Esophagus muscularis mucosa (tissue), 4 donors: Measurements from ENCODE around the gene LRP5. TPM values are rescaled to one million over a fixed set of nuclear protein-coding genes. Genes with fewer than 3 reads are reported as not detected.

Experiments used
- DNase-seq: peaks from one replicate; pipeline ENCODE4 v3.0.0-alpha.2; 2017; ENCODE audit errors: extremely low spot score
- H3K27ac ChIP-seq, 4 donors: fragments of 200-600 bp; sonication (generic); replicated peaks in 1 of 4; 1 replicate in 3 of 4; 2 replicates in 1 of 4; pipeline ENCODE4 v1.5.1; 2016 to 2019; ENCODE audit warnings: mild to moderate bottlenecking in 1 of 4
- H3K27me3 ChIP-seq, 4 donors: fragments of 200-600 bp; sonication (generic); one replicate each; pipeline versions ENCODE4 v1.5.1 to v1.6.0; 2016 to 2019
- H3K36me3 ChIP-seq, 4 donors: fragments of 200-600 bp; sonication (generic); one replicate each; pipeline ENCODE4 v1.5.1; 2016 to 2019
- H3K4me1 ChIP-seq, 4 donors: fragments of 200-600 bp; sonication (generic); one replicate each; pipeline ENCODE4 v1.5.1; 2016 to 2019
- H3K4me3 ChIP-seq, 4 donors: fragments of 200-600 bp; sonication (generic); 1 replicate in 2 of 4; 2 replicates in 2 of 4; pipeline ENCODE4 v1.5.1; 2016 to 2019; ENCODE audit warnings: mild to moderate bottlenecking in 4 of 4, moderate library complexity in 1 of 4
- H3K9me3 ChIP-seq, 4 donors: fragments of 200-600 bp; sonication (generic); 1 replicate in 3 of 4; 2 replicates in 1 of 4; pipeline ENCODE4 v1.5.1; 2016 to 2019
- CTCF ChIP-seq, 3 experiments: fragments of 200-600 bp in 2 of 3; fragments of 450-650 bp in 1 of 3; sonication (generic) in 2 of 3; IDR thresholded peaks; one replicate each; pipeline ENCODE4 v1.5.1; 2017 to 2019; ENCODE audit warnings: antibody characterized with exemption in 3 of 3, mild to moderate bottlenecking in 2 of 3, moderate library complexity in 1 of 3
- EP300 ChIP-seq: sonication (generic); formaldehyde crosslinking; IDR thresholded peaks from one replicate; pipeline ENCODE4 v1.6.1; 2017; ENCODE audit warnings: antibody characterized with exemption
- POLR2A ChIP-seq: fragments of 450-650 bp; IDR thresholded peaks from one replicate; pipeline ENCODE4 v1.6.1; 2017; ENCODE audit warnings: antibody characterized with exemption, moderate library complexity, mild to moderate bottlenecking, low read depth
- POLR2AphosphoS5 ChIP-seq, 2 donors: sonication (generic); formaldehyde crosslinking; IDR thresholded peaks; one replicate each; pipeline ENCODE4 v1.6.1; 2017; ENCODE audit warnings: antibody characterized with exemption in 2 of 2
- WGBS: methylation state at CpG from one replicate; pipeline ENCODE4 v1.1.5; 2018; 5-methylcytosine and 5-hydroxymethylcytosine counted together
- intact Hi-C: fragments of 100-400 bp; cut with DNase I; formaldehyde crosslinking; loops from one replicate; pipeline ENCODE4 v1.15.1; 2023
- total RNA-seq, 4 donors: library from RNA; depleted of rRNA; stranded (reverse); fragments of >200 nt; gene quantifications; one replicate each; pipeline versions ENCODE4 v1.1.0 to v1.2.1, GENCODE V29; 2016

LRP5 gene
- total RNA-seq, 4 donors from 2014 or later: 34.0 to 78.4 (median 56.2) TPM

- no peaks in the 10 kb centered on the region for H3K9me3 ChIP-seq
- H3K4me1 ChIP-seq: no peaks in the 10 kb centered on the region
- intact Hi-C loops: no loop called here
- no peak overlapping the region for H3K4me3 ChIP-seq
- no peak for TF ChIP-seq EP300
- no peak for TF ChIP-seq CTCF (IDR thresholded peaks at IDR 0.05)
- TF ChIP-seq POLR2A: no peak
- TF ChIP-seq POLR2AphosphoS5 (IDR thresholded peaks at IDR 0.05): no peak
- 92% methylated on average over 2 of the region's 2 CpGs for WGBS
- no peaks in the 10 kb centered on the region for H3K36me3 ChIP-seq
- no peak for DNase-seq
- H3K27ac ChIP-seq: no peak overlapping the region
- H3K27me3 ChIP-seq: no peaks in the 10 kb centered on the region
These were observed 22.9 kb upstream of the LRP5 start for GRCh38 chr11:68289456-68289855.

GRCh38 chr11:68293708-68294107, 18.7 kb upstream of the LRP5 start:
- no peak for DNase-seq
- Histone ChIP-seq H3K36me3 (no peaks in the 10 kb centered on the region), H3K4me3 (no peak overlapping the region), H3K27me3 (no peaks in the 10 kb centered on the region), H3K27ac (no peak overlapping the region), H3K4me1 (peaks cover 13 to 20% (median 17%) of the 10 kb centered on the region in 4 donors), H3K9me3 (no peaks in the 10 kb centered on the region)
- 68% methylated on average over 2 of the region's 2 CpGs for WGBS
- TF ChIP-seq POLR2AphosphoS5 (IDR thresholded peaks at IDR 0.05) (no peak), POLR2A (no peak), EP300 (no peak), CTCF (IDR thresholded peaks at IDR 0.05) (no peak)
- intact Hi-C loops: no loop called here

GRCh38 chr11:68295271-68295670, 17.1 kb upstream of the LRP5 start:
- intact Hi-C loops: loop anchor here (5.0 kb wide), 1 partner anchor 87 kb away; no protein-coding TSS in a partner anchor
- DNase-seq: no peak
- Histone ChIP-seq H3K4me1 (peaks cover 16 to 20% (median 17%) of the 10 kb centered on the region in 4 donors), H3K9me3 (no peaks in the 10 kb centered on the region), H3K4me3 (no peak overlapping the region), H3K36me3 (no peaks in the 10 kb centered on the region), H3K27ac (no peak overlapping the region), H3K27me3 (no peaks in the 10 kb centered on the region)
- WGBS: 94% methylated on average over 1 of the region's 1 CpG
- no peak for TF ChIP-seq EP300
- TF ChIP-seq POLR2A: no peak
- no peak for TF ChIP-seq CTCF (IDR thresholded peaks at IDR 0.05)
- no peak for TF ChIP-seq POLR2AphosphoS5 (IDR thresholded peaks at IDR 0.05)

GRCh38 chr11:68295940-68296339, 16.5 kb upstream of the LRP5 start:
- Histone ChIP-seq H3K4me3 (no peak overlapping the region), H3K36me3 (no peaks in the 10 kb centered on the region), H3K27ac (no peak overlapping the region), H3K27me3 (no peaks in the 10 kb centered on the region), H3K4me1 (peaks cover 16 to 20% (median 17%) of the 10 kb centered on the region in 4 donors), H3K9me3 (no peaks in the 10 kb centered on the region)
- TF ChIP-seq EP300: no peak
- 85% methylated on average over 5 of the region's 5 CpGs for WGBS
- no peak for DNase-seq
- intact Hi-C loops: loop anchor here (5.0 kb wide), 1 partner anchor 86 kb away; no protein-coding TSS in a partner anchor

GRCh38 chr11:68296344-68297051, 15.9 kb upstream of the LRP5 start:
- H3K27me3 ChIP-seq: no peaks in the 10 kb centered on the region
- H3K36me3 ChIP-seq: no peaks in the 10 kb centered on the region
- WGBS: 89% methylated on average over 14 of the region's 15 CpGs
- no peaks in the 10 kb centered on the region for H3K9me3 ChIP-seq
- intact Hi-C loops: loop anchor here (1.0 to 5.0 kb wide), 2 partner anchors 39 to 86 kb away; no protein-coding TSS in a partner anchor
- no peak overlapping the region for H3K27ac ChIP-seq
- no peak for TF ChIP-seq POLR2A
- TF ChIP-seq CTCF (IDR thresholded peaks at IDR 0.05): no peak
- no peak for TF ChIP-seq POLR2AphosphoS5 (IDR thresholded peaks at IDR 0.05)
- TF ChIP-seq EP300: no peak
- H3K4me3 ChIP-seq: no peak overlapping the region
- DNase-seq: no peak
- H3K4me1 ChIP-seq: peaks cover 16 to 20% (median 17%) of the 10 kb centered on the region in 4 donors
